Endodermal cell (in vitro differentiated cells): Measurements from ENCODE around the gene VPS11. TPM values are rescaled to one million over a fixed set of nuclear protein-coding genes. Genes with fewer than 3 reads are reported as not detected.
A peak's percentile ranks its signal among the peaks of the same experiment; 100 is the strongest.
"Not testable (repeated sequence)": the region's sequence is repeated elsewhere in the genome, so short reads cannot be mapped to it uniquely, and the experiment has no call there.

ENCODE experiments used
- DNase-seq: peaks from one replicate; pipeline ENCODE4 v3.0.0-alpha.2; 2017
- H3K27ac ChIP-seq: 2 replicates; pipeline ENCODE4 v1.5.1; 2013; ENCODE audit warnings: mild to moderate bottlenecking, low read depth, low read length, moderate library complexity
- H3K27me3 ChIP-seq: 2 replicates; pipeline ENCODE4 v1.6.1; 2013; ENCODE audit warnings: mild to moderate bottlenecking, low read length, moderate library complexity; ENCODE audit not compliant: insufficient read depth, control insufficient read depth, poor library complexity, severe bottlenecking
- H3K36me3 ChIP-seq: 2 replicates; pipeline ENCODE4 v1.7.0; 2013; ENCODE audit warnings: mild to moderate bottlenecking, low read length, moderate library complexity; ENCODE audit not compliant: control insufficient read depth, insufficient read depth
- H3K4me1 ChIP-seq: one replicate; pipeline ENCODE4 v1.7.0; 2013; ENCODE audit warnings: low read length; ENCODE audit not compliant: control insufficient read depth, insufficient read depth
- H3K4me3 ChIP-seq: 2 replicates; pipeline ENCODE4 v1.5.1; 2013; ENCODE audit warnings: mild to moderate bottlenecking, low read length, moderate library complexity
- H3K9ac ChIP-seq: 2 replicates; pipeline ENCODE4 v1.6.1; 2013; ENCODE audit warnings: mild to moderate bottlenecking, low read length, moderate library complexity; ENCODE audit not compliant: poor library complexity, severe bottlenecking; ENCODE audit errors: extremely low read depth
- H3K9me3 ChIP-seq: 2 replicates; pipeline ENCODE4 v1.6.1; 2013; ENCODE audit warnings: mild to moderate bottlenecking, low read length, moderate library complexity; ENCODE audit not compliant: control insufficient read depth
- H3K27ac Mint-ChIP-seq: 2 replicates; pipeline ENCODE4 v1.8.0; 2020; ENCODE audit warnings: mixed read lengths
- H3K27me3 Mint-ChIP-seq: 2 replicates; pipeline ENCODE4 v1.8.0; 2021; ENCODE audit warnings: mild to moderate bottlenecking, mixed read lengths; ENCODE audit not compliant: insufficient read depth
- H3K36me3 Mint-ChIP-seq: 2 replicates; pipeline ENCODE4 v1.8.0; 2020; ENCODE audit warnings: low read depth, mixed read lengths
- H3K4me1 Mint-ChIP-seq: 2 replicates; pipeline ENCODE4 v1.8.0; 2020; ENCODE audit warnings: mixed read lengths
- H3K4me3 Mint-ChIP-seq: 2 replicates; pipeline ENCODE4 v1.8.0; 2020; ENCODE audit warnings: mild to moderate bottlenecking, moderate library complexity, mixed read lengths
- H3K9me3 Mint-ChIP-seq: 2 replicates; pipeline ENCODE4 v1.8.0; 2020; ENCODE audit warnings: mild to moderate bottlenecking, mixed read lengths
- CTCF ChIP-seq: fragments of 200-600 bp; sonication (generic); conservative IDR thresholded peaks from 2 replicates; pipeline ENCODE4 v1.5.0; 2021; ENCODE audit warnings: antibody characterized with exemption, mild to moderate bottlenecking
- WGBS, 2 experiments: methylation state at CpG; one replicate each; pipeline versions ENCODE4 v1.1.5 to v1.1.7; 2013; ENCODE audit warnings: missing lambda C conversion rate in 2 of 2, mixed read lengths in 1 of 2; ENCODE audit not compliant: insufficient coverage in 1 of 2, insufficient read length in 1 of 2; 5-methylcytosine and 5-hydroxymethylcytosine counted together
- total RNA-seq, 2 donors: library from RNA; stranded (reverse); fragmentation: NEBNext Ultra II Directional in 1 of 2; extraction: Animal tissue kit (Norgen Biotek cat#: 25700) in 1 of 2; gene quantifications; 2 replicates in 1 of 2; 3 replicates in 1 of 2; pipeline ENCODE4 v1.2.1, GENCODE V29; 2021

The VPS11 gene
- total RNA-seq, 2 donors from 2014 or later, result 26.9 to 29.1 TPM

GRCh38 chr11:119101759-119102423 lies 34.3 kb downstream of the VPS11 start, which contains the start of gene DPAGT1:
Gene DPAGT1 (minus strand): TSS chr11:119101853. CDS start chr11:119101655, 198 bp downstream.
- no peaks in the 10 kb centered on the region for H3K9me3 Mint-ChIP-seq
- peak within 1 kb of the TSS; percentile 97 for H3K27ac Mint-ChIP-seq
- DNase-seq, result peak; percentile 97
- H3K36me3 ChIP-seq, result peaks cover 20% of the 10 kb centered on the region
- 0 to 1% methylated on average over 28 to 32 of the region's 32 CpGs for WGBS, 2 experiments
- H3K9ac ChIP-seq, result peak within 1 kb of the TSS; percentile 90
- H3K27ac ChIP-seq, result peak within 1 kb of the TSS; percentile 85
- H3K4me3 ChIP-seq, result peak within 1 kb of the TSS; percentile 89
- H3K4me1 Mint-ChIP-seq, result peaks cover 30% of the 10 kb centered on the region
- H3K27me3 Mint-ChIP-seq, result peaks cover 5% of the 10 kb centered on the region
- peaks cover 5% of the 10 kb centered on the region for H3K4me1 ChIP-seq
- no peak for TF ChIP-seq CTCF
- no peaks in the 10 kb centered on the region for H3K9me3 ChIP-seq
- peak within 1 kb of the TSS; percentile 87 for H3K4me3 Mint-ChIP-seq
- H3K27me3 ChIP-seq, result no peaks in the 10 kb centered on the region
- H3K36me3 Mint-ChIP-seq, result peaks cover 25% of the 10 kb centered on the region

- H3K9me3 Mint-ChIP-seq, H3K9me3 ChIP-seq, H3K4me1 ChIP-seq, H3K36me3 ChIP-seq, H3K27me3 ChIP-seq, H3K27me3 Mint-ChIP-seq, DNase-seq, H3K9ac ChIP-seq: not testable (repeated sequence)
- peak overlapping the region; percentile 87 for H3K4me3 Mint-ChIP-seq
- peak overlapping the region; percentile 70 for H3K27ac Mint-ChIP-seq
- peaks cover 31% of the 10 kb centered on the region for H3K4me1 Mint-ChIP-seq
- H3K36me3 Mint-ChIP-seq, result peaks cover 13% of the 10 kb centered on the region
- peak overlapping the region; percentile 89 for H3K4me3 ChIP-seq
- 91 to 95% methylated on average over 17 of the region's 18 CpGs for WGBS, 2 experiments
- H3K27ac ChIP-seq, result peak overlapping the region; percentile 85
Measured at GRCh38 chr11:119103161-119103664, 35.6 kb downstream of the VPS11 start.

- Histone ChIP-seq H3K4me1 (peaks cover 9% of the 10 kb centered on the region), H3K27ac (no peak overlapping the region), H3K4me3 (no peak overlapping the region), H3K36me3 (peaks cover 1% of the 10 kb centered on the region), H3K9me3 (no peaks in the 10 kb centered on the region), H3K9ac (no peak overlapping the region), H3K27me3 (peaks cover 12% of the 10 kb centered on the region)
- Mint-ChIP-seq H3K4me3 (no peak overlapping the region), H3K27me3 (peaks cover 15% of the 10 kb centered on the region), H3K4me1 (peaks cover 34% of the 10 kb centered on the region), H3K36me3 (peaks cover 7% of the 10 kb centered on the region), H3K27ac (peak overlapping the region; percentile 86), H3K9me3 (no peaks in the 10 kb centered on the region)
- DNase-seq, result no peak
- no peak for TF ChIP-seq CTCF
- 86 to 100% methylated on average over 1 to 4 of the region's 4 CpGs for WGBS, 2 experiments
Measured at GRCh38 chr11:119103793-119104192, 36.2 kb downstream of the VPS11 start.
